Neural progenitor cell (in vitro differentiated cells): ENCODE measurements around the gene TTLL8. TPM values are rescaled to one million over a fixed set of nuclear protein-coding genes. Genes with fewer than 3 reads are reported as not detected.

Experiments used
- DNase-seq: peaks from one replicate; pipeline ENCODE4 v3.0.0-alpha.2; 2016; ENCODE audit warnings: low spot score
- H2AFZ ChIP-seq: fragments of 200-600 bp; sonication (generic); replicated peaks from 2 replicates; pipeline ENCODE4 v1.6.1; 2016; ENCODE audit warnings: antibody characterized with exemption
- H3F3A ChIP-seq: fragments of 200-600 bp; sonication (generic); 2 replicates; pipeline ENCODE4 v1.6.1; 2016; ENCODE audit warnings: antibody characterized with exemption, low read depth
- H3K27ac ChIP-seq: fragments of 200-600 bp; sonication (generic); 2 replicates; pipeline ENCODE4 v1.5.1; 2016; ENCODE audit warnings: mild to moderate bottlenecking
- H3K27me3 ChIP-seq: fragments of 200-600 bp; sonication (generic); 2 replicates; pipeline ENCODE4 v1.6.1; 2016; ENCODE audit warnings: mild to moderate bottlenecking, moderate library complexity
- H3K36me3 ChIP-seq: fragments of 200-600 bp; sonication (generic); 2 replicates; pipeline ENCODE4 v1.5.1; 2016
- H3K4me1 ChIP-seq: fragments of 200-600 bp; sonication (generic); 2 replicates; pipeline ENCODE4 v1.6.1; 2016; ENCODE audit warnings: mixed run types
- H3K4me2 ChIP-seq: fragments of 200-600 bp; sonication (generic); 2 replicates; pipeline ENCODE4 v1.6.1; 2016
- H3K4me3 ChIP-seq: fragments of 200-600 bp; sonication (generic); 2 replicates; pipeline ENCODE4 v1.5.1; 2016
- H3K79me2 ChIP-seq: fragments of 200-600 bp; sonication (generic); 2 replicates; pipeline ENCODE4 v1.6.1; 2016; ENCODE audit warnings: low read depth
- H3K9ac ChIP-seq: fragments of 200-600 bp; sonication (generic); 2 replicates; pipeline ENCODE4 v1.6.1; 2016
- H3K9me3 ChIP-seq: fragments of 200-600 bp; sonication (generic); 2 replicates; pipeline ENCODE4 v1.5.1; 2016; ENCODE audit warnings: low read depth
- H4K20me1 ChIP-seq: fragments of 200-600 bp; sonication (generic); 2 replicates; pipeline ENCODE4 v1.6.1; 2016; ENCODE audit warnings: low read depth
- H3K27ac Mint-ChIP-seq: 3 replicates; pipeline ENCODE4 v1.8.0; 2021; ENCODE audit warnings: mixed read lengths
- H3K27me3 Mint-ChIP-seq: 2 replicates; pipeline ENCODE4 v1.8.0; 2022; ENCODE audit warnings: low read depth, mild to moderate bottlenecking, inconsistent platforms, moderate library complexity, mixed read lengths; ENCODE audit not compliant: insufficient read depth
- H3K36me3 Mint-ChIP-seq: 3 replicates; pipeline ENCODE4 v1.8.0; 2021; ENCODE audit warnings: mixed read lengths
- H3K4me1 Mint-ChIP-seq: 3 replicates; pipeline ENCODE4 v1.8.0; 2021; ENCODE audit warnings: mixed read lengths
- H3K4me3 Mint-ChIP-seq: 3 replicates; pipeline ENCODE4 v1.8.0; 2021; ENCODE audit warnings: mild to moderate bottlenecking, moderate library complexity, mixed read lengths
- H3K9me3 Mint-ChIP-seq: 3 replicates; pipeline ENCODE4 v1.8.0; 2020; ENCODE audit warnings: mixed read lengths
- CTCF ChIP-seq: fragments of 200-600 bp; sonication (generic); IDR thresholded peaks from 2 replicates; pipeline ENCODE4 v1.5.1; 2017; ENCODE audit warnings: antibody characterized with exemption, mild to moderate bottlenecking
- EZH2 ChIP-seq: fragments of 200-600 bp; sonication (generic); IDR thresholded peaks from 2 replicates; pipeline ENCODE4 v1.6.1; 2017; ENCODE audit warnings: antibody characterized with exemption, mild to moderate bottlenecking, moderate library complexity
- EZH2phosphoT487 ChIP-seq: fragments of 200-600 bp; sonication (generic); IDR thresholded peaks from 2 replicates; pipeline ENCODE4 v1.6.1; 2017; ENCODE audit warnings: antibody characterized with exemption
- total RNA-seq: library from RNA; depleted of rRNA; stranded (reverse); fragments of >200 nt; gene quantifications from 2 replicates; pipeline ENCODE4 v1.2.3, GENCODE V29; 2015; ENCODE audit warnings: low replicate concordance

The TTLL8 gene
- total RNA-seq, 1 donor from 2014 or later, result not detected

- Histone ChIP-seq H3K4me1 (peaks cover 11% of the 10 kb centered on the region), H3K79me2 (no peaks in the 10 kb centered on the region), H4K20me1 (no peaks in the 10 kb centered on the region), H3K4me2 (no peak overlapping the region), H3K9me3 (no peaks in the 10 kb centered on the region), H3K27ac (no peak overlapping the region), H3K4me3 (no peak overlapping the region), H3K27me3 (peaks cover 45% of the 10 kb centered on the region), H3K36me3 (no peaks in the 10 kb centered on the region), H3K9ac (no peak overlapping the region), H2AFZ (no peak overlapping the region), H3F3A (peaks cover 14% of the 10 kb centered on the region)
- peaks cover 14% of the 10 kb centered on the region for H3K4me1 Mint-ChIP-seq
- H3K9me3 Mint-ChIP-seq, result peaks cover 2% of the 10 kb centered on the region
- H3K27ac Mint-ChIP-seq, result no peak overlapping the region
- no peak overlapping the region for H3K4me3 Mint-ChIP-seq
- no peaks in the 10 kb centered on the region for H3K36me3 Mint-ChIP-seq
- TF ChIP-seq EZH2phosphoT487, result no peak
- TF ChIP-seq CTCF, result no peak
- TF ChIP-seq EZH2, result no peak
- no peak for DNase-seq
- peaks cover 32% of the 10 kb centered on the region for H3K27me3 Mint-ChIP-seq
Measured at GRCh38 chr22:50007057-50007511, 51.0 kb downstream of the TTLL8 start.

GRCh38 chr22:50004918-50005317, 53.2 kb downstream of the TTLL8 start:
- no peak for TF ChIP-seq EZH2
- TF ChIP-seq CTCF, result no peak
- no peak for TF ChIP-seq EZH2phosphoT487
- no peaks in the 10 kb centered on the region for H3K36me3 Mint-ChIP-seq
- Histone ChIP-seq H3K4me3 (no peak overlapping the region), H3K27me3 (peaks cover 42% of the 10 kb centered on the region), H3K36me3 (no peaks in the 10 kb centered on the region), H3K4me2 (no peak overlapping the region), H2AFZ (no peak overlapping the region), H3K4me1 (peaks cover 14% of the 10 kb centered on the region), H3K9ac (no peak overlapping the region), H3K9me3 (no peaks in the 10 kb centered on the region), H4K20me1 (no peaks in the 10 kb centered on the region), H3K27ac (no peak overlapping the region), H3K79me2 (no peaks in the 10 kb centered on the region), H3F3A (peaks cover 22% of the 10 kb centered on the region)
- DNase-seq, result no peak
- H3K27ac Mint-ChIP-seq, result no peak overlapping the region
- no peaks in the 10 kb centered on the region for H3K9me3 Mint-ChIP-seq
- H3K27me3 Mint-ChIP-seq, result peaks cover 27% of the 10 kb centered on the region
- peaks cover 22% of the 10 kb centered on the region for H3K4me1 Mint-ChIP-seq
- no peak overlapping the region for H3K4me3 Mint-ChIP-seq

- TF ChIP-seq EZH2, result no peak
- TF ChIP-seq CTCF, result no peak
- TF ChIP-seq EZH2phosphoT487, result no peak
- H3F3A ChIP-seq, result peaks cover 24% of the 10 kb centered on the region
- no peaks in the 10 kb centered on the region for H3K79me2 ChIP-seq
- no peak overlapping the region for H3K27ac ChIP-seq
- H3K4me3 ChIP-seq, result no peak overlapping the region
- no peaks in the 10 kb centered on the region for H3K9me3 ChIP-seq
- DNase-seq, result no peak
- peaks cover 28% of the 10 kb centered on the region for H3K27me3 Mint-ChIP-seq
- peaks cover 29% of the 10 kb centered on the region for H3K4me1 Mint-ChIP-seq
- H2AFZ ChIP-seq, result no peak overlapping the region
- H3K4me3 Mint-ChIP-seq, result no peak overlapping the region
- H3K36me3 Mint-ChIP-seq, result no peaks in the 10 kb centered on the region
- peaks cover 30% of the 10 kb centered on the region for H3K27me3 ChIP-seq
- H3K36me3 ChIP-seq, result no peaks in the 10 kb centered on the region
- H3K27ac Mint-ChIP-seq, result no peak overlapping the region
- H3K4me2 ChIP-seq, result no peak overlapping the region
- H3K9me3 Mint-ChIP-seq, result no peaks in the 10 kb centered on the region
- no peak overlapping the region for H3K9ac ChIP-seq
- H4K20me1 ChIP-seq, result no peaks in the 10 kb centered on the region
- H3K4me1 ChIP-seq, result peaks cover 9% of the 10 kb centered on the region
Measured at GRCh38 chr22:50002791-50003190, 55.3 kb downstream of the TTLL8 start.
